ENCODE results near the gene CDIPT.

GRCh38 chr16:29911676-29912010 is 48.6 kb upstream of the CDIPT start:
- no peak for TF ChIP-seq CTCF (IDR thresholded peaks at IDR 0.05)
- no peak for TF ChIP-seq POLR2A (IDR thresholded peaks at IDR 0.05)

Measured in heart left ventricle (tissue), 13 donors.